PC-9 (cell line): ENCODE measurements around the gene ITGB3.

Source experiments
- EZH2 ChIP-seq: fragments of 200-600 bp; sonication (generic); IDR thresholded peaks from 2 replicates; pipeline ENCODE4 v1.8.0; 2017; ENCODE audit warnings: antibody characterized with exemption, low read depth
- TF ChIP-seq, protein P1 (sequence below): fragments of 200-600 bp; sonication (generic); conservative IDR thresholded peaks from 2 replicates; pipeline ENCODE4 v1.6.1; 2017; ENCODE audit warnings: mixed run types, antibody characterized with exemption, mild to moderate bottlenecking, moderate library complexity

DNA sequence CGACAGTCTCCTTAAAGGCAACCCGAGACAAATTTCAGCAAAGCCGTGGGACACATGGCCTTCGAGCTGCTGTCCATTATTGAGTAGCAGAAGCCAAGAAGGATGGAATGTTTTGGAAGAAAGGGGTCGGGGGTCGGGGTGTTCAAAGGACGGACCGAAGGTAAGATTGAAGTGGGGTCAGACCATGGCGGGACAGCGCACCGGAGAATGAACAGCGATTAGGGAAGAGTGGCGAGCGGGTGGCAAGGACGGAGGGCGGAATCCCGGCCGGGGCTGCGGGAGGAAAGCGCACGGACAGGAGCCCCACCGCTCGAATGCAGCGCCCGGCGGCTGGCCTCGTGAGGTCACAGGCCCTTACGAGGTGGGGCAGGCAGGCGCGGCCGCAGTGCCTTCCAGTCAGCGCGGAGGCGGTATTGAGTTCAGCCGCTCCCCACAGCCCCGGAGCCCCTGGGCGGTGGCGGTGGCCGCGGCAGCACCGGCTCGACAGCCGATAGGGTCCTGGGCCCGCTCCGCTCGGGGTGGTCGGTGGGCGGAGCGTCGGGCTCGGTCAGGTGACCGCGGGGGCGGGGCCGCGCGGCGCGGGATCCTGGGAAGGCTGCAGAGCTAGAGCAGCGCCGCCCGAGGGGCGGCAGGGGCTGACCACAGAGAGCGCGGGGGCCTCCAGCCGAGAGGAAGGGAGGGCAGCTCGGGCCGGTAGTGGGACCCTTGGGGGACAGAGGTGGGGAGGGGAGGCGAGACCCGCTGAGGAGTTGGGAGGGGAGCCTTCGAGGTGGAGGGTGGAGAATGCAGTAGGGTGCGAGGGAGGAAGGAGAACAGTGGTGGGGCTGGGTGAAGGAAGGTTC is 70.0 kb downstream of the ITGB3 start, which contains the start of gene EFCAB13:
- TF ChIP-seq, protein P1, sequence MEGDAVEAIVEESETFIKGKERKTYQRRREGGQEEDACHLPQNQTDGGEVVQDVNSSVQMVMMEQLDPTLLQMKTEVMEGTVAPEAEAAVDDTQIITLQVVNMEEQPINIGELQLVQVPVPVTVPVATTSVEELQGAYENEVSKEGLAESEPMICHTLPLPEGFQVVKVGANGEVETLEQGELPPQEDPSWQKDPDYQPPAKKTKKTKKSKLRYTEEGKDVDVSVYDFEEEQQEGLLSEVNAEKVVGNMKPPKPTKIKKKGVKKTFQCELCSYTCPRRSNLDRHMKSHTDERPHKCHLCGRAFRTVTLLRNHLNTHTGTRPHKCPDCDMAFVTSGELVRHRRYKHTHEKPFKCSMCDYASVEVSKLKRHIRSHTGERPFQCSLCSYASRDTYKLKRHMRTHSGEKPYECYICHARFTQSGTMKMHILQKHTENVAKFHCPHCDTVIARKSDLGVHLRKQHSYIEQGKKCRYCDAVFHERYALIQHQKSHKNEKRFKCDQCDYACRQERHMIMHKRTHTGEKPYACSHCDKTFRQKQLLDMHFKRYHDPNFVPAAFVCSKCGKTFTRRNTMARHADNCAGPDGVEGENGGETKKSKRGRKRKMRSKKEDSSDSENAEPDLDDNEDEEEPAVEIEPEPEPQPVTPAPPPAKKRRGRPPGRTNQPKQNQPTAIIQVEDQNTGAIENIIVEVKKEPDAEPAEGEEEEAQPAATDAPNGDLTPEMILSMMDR, result no peak
- no peak for TF ChIP-seq EZH2
